Measurements from ENCODE around the gene RFC4.

The RFC4 gene

DNA sequence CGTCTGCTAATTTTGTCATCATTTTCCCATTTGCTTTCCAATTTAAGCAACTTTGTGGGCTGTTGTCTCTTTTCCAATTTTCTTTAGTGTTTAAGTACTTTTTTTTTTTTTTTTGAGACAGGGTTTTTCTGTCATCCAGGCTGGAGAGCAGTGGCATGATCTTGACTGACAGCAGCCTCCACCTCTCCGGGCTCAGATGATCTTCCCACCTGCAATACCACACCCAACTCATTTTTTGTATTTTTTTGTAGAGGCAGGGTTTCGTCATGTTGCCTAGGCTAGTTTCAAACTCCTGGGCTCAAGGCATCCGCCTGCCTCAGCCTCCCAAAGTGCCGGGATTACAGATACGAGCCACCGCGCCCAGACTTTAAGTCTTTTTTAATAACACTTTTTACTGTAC lies 49.1 kb downstream of the RFC4 start:
- intact Hi-C loops (cut with DNase I), result no loop called here
- DNase-seq, result no peak

DNA sequence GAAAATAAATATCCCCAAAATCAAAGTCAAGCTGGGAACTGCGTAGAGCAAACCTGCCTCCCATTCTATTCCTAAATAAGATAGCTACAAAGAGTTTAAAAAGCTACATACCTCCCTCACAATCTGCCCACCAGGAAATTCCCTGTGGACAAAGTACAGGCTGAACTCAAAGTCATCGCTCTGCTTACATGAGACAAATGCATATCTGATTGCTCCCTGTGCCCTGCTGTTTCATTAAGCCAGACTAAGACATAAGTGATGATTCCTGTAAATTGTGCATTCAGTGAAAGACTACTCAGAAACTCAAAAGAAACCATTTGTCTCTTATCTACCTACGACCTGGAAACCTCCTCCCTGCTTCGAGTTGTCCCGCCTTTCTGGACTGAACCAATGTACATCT lies 51.4 kb downstream of the RFC4 start:
- DNase-seq, result no peak
- intact Hi-C loops (cut with DNase I), result no loop called here

DNA sequence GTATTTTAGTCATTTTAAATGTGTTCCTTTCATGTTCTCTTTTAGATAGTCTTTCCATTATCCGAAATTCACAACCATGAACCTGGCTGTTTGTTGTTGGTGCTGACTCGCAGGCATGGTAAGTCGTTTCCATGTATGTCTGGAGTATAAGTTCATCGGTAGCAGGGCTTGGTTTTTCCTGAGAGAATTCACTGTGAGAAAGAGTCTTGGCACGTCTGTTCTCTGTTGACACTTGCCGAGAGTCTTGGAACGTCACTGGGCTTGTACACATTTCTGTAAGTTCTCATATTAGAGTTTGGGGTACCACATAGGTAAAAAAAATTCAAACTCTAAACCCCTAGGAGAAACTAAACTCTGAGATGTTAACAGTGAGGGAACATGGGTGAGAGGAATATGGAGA lies 52.3 kb downstream of the RFC4 start:
- DNase-seq, result no peak
- intact Hi-C loops (cut with DNase I), result no loop called here

DNA sequence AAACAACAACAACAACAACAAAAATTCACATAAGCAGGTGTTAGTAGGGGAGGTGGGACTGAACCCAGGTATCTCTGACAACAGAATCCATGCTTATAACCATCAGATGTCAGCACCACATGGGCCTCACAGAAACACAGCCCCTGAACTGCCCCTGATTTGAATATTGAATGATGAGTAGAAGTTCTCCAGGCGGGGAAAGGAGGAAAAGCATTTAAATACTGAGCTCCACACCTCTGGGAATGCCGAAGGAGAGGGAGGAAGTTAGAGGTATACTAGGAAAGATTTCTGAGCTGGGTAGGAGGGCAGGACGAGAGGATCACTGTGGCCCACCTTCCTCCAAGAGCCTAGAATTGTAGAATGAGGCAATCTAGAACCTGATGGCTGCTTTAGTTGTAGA lies 54.8 kb downstream of the RFC4 start:
- DNase-seq, result no peak
- intact Hi-C loops (cut with DNase I), result no loop called here

DNA sequence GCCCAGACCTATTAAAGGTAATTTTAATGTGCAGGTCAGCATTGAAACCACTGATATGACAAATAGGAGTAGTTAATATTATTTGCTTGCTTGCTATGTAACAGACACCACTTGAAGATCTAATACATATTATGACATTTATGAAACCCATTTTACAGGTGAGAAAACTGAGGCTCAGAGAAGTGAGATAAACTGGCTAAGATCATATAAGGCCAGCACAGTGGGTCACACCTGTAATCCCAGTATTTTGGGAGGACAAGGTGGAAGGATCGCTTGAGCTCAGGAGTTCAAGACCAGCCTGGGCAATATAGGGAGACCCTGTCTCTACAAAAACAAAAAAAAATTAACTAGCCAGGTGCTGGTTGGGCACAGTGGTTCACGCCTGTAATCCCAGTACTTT lies 56.0 kb downstream of the RFC4 start:
- DNase-seq, result no peak
- intact Hi-C loops (cut with DNase I), result no loop called here

DNA sequence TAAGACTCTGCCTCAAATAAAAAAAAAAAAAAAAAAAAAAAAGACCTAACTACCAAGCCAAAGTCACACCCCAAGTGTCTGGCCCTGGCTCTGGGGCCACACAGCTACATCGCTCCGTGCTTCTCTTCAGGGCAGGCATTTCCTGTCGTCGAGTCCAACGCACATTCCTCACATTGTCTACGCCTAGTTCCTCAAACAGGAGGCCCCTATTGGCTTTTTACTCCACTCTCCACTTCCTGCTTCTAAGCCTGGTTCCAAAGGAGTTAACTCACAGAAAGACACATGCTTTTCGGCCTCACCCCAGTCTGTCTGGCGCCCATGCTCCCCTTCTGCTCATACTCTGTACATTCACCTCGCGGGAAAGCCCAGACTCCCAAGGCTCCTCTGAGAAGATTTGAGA lies 60.3 kb downstream of the RFC4 start:
- intact Hi-C loops (cut with DNase I), result no loop called here
- DNase-seq, result no peak

DNA sequence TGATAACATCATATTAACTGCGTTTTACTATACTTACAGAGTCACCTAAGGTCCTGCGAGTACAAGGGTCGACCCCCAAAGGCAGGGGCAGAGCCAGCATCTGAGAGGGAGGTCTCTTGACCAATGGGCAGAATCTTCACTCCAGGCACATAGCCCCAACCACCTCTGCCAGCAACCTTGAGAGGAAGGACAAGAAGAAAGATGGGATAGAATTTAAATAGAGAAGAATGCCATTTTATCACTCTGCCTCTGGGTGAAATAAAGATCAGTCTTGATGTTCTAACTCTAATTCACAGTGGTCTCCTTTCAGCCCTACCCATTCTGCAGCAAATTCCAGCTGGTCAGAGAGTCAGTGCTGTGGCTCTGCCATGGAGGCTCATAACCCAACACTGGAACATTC lies 62.6 kb downstream of the RFC4 start:
- no peak for DNase-seq
- intact Hi-C loops (cut with DNase I), result no loop called here

DNA sequence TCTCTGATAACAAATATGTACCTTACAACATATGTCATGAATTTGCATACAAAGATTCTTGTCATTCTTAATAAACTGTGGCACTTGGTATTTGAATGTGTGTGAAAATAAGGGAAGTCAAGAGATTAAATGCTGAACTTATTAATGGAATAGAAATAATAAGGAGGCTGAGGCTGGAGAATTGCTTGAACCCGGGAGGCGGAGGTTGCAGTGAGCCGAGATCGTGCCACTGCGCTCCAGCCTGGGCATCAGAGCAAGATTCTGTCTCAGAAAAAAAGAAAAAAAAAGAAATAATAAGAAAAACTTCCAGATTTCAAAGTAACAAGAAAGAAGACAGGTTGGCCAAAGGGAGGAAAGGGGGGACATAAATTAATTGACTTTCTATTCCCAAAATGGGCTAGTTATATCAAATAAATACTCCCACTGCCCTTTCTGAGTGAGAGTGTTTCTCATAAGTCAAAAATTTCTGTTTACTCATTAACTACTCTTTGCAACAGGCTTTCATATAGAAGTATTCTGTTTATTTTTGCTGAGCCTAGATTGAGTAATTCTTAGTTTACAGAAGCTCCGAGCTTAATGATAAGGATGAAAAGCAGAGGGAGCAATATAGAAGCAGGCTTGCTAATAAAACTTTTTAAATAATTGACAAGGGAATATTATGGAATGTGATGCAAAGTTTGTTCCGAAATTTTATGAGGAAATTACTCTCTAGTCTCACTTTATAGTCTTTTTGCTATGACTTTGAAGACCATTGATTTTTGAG lies 63.5 kb downstream of the RFC4 start:
- no peak for DNase-seq
- intact Hi-C loops (cut with DNase I), result no loop called here
